ENCODE data around the gene SH3RF3.
"Not testable (repeated sequence)": the region's sequence is repeated elsewhere in the genome, so short reads cannot be mapped to it uniquely, and the experiment has no call there.

The SH3RF3 gene

DNA sequence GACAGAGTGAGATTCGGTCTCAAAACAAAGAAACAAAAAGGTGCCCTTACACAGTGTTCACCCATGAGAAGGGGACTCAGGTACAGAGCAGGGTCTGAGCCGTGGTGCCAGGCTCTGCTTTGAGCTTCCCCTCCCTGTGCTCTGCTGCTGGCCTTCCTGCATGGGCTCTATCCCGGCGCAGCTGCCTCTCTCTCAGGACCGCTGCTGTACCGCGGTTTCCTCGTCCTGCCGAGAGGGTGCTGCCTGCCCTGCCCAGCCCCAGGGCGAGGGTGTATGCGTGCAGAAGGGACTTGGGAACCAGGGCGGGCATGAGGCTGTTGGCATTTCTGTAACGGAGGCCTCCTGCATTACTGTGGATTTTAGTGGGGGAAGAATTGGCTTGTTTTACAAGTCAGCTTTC lies 30.1 kb downstream of the SH3RF3 start:
- DNase-seq: no peak

GRCh38 chr2:109160714-109161440 lies 31.9 kb downstream of the SH3RF3 start:
- DNase-seq: no peak

DNA sequence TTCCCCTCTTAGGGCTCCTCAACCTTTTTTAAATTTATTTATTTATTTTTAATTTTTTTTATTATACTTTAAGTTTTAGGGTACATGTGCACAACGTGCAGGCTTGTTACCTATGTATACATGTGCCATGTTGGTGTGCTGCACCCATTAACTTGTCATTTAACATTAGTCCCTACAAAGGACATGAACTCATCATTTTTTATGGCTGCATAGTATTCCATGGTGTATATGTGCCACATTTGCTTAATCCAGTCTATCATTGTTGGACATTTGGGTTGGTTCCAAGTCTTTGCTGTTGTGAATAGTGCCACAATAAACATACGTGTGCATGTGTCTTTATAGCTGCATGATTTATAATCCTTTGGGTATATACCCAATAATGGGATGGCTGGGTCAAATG lies 33.4 kb downstream of the SH3RF3 start:
- not testable (repeated sequence) for DNase-seq

DNA sequence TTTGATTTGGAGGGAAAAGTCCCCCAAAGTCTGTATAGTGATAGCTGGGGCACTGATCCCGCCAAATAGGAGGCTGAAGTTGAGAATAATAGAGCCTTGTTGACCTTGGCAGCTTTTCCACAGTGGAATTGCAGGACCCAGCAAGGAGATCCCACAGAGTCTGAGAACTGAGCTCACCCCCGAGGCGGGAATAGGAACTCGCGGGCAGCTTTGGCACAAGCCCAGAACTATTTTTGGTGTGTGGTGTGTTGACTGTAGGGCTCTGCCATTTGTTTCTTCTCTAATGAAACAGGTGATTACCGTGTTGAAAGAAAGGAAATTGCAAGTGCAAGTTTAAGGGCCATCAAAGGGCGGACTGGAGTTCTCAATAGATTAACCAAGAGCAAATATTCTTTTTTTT lies 34.0 kb downstream of the SH3RF3 start:
- no peak for DNase-seq

DNA sequence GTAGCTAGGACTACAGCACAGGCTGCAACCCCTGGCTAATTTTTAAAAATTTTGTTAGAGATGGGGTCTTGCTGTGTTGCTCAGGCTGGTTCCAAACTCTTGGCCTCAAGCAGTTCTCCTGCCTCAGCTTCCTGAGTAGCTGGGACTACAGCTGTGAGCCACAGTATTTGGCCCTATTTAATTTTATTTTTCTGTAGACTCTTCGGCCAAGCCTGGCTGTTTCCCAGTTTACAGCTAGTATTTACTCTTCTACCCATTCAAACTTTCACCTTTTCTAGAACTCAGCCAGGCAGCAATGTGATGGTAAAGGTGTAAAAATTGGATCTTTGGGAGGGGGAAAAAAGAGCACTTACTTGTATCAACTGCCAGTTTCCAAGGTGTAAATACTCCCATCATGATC lies 35.3 kb downstream of the SH3RF3 start:
- DNase-seq: no peak

GRCh38 chr2:109164739-109165221 lies 35.8 kb downstream of the SH3RF3 start:
- DNase-seq: no peak

DNA sequence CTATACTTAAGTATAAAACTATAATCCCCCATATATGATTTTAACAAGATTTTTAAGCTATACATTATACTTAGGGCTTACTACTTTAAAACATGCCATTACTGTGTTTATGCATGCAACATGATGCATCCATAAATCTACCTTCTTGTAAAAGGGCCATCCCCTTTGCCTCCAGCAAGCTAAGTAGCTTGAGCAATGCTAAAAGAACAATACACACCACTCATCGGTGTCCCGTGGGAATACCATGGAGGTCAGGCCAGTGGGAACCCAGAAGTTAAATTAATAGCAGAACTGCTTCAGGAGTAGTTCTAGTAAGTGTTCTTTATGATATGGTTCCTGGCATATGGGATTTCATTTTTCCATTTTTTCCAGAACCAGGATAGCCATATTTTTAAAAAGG lies 37.8 kb downstream of the SH3RF3 start:
- DNase-seq: no peak

DNA sequence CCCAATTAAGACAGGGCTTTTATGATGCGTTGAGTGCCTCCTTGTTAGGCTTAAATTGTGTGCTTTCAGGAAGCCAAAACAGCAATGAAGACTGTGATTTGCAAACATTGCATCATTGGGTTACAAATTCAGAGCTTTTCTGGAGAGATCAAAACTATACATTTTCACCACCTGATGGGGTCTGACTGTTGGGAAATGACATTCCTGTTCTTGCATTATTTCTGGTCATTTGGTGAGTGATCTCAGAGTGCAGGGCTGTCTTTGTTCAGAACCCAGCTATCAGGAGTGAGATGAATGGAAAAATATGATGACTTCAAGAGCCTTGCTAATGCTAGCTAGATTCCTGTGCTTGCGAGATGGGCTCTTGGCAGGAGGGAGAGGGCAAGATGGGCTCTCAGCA lies 39.1 kb downstream of the SH3RF3 start:
- no peak for DNase-seq

- no peak for DNase-seq
Measured at GRCh38 chr2:109168716-109169115, 39.7 kb downstream of the SH3RF3 start.

DNA sequence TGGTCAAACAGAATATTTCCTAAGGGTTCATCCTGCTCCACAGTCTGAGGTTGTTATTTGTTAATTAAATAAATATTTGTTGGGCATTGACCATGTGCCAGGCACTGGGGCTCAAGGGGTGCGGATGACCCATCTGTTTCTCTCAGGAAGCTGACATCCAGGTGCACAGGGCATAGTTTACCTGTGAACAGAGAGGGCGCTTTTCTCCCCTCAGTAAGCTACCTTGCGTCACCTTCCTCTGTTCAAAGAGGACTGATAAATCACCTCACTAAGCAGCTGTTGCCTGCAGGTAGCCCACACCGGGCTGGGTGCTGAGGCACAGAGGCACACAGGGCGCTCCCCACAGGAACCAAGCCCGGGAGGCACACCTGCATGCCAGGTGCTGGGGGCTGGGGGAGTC lies 41.6 kb downstream of the SH3RF3 start:
- DNase-seq: no peak

DNA sequence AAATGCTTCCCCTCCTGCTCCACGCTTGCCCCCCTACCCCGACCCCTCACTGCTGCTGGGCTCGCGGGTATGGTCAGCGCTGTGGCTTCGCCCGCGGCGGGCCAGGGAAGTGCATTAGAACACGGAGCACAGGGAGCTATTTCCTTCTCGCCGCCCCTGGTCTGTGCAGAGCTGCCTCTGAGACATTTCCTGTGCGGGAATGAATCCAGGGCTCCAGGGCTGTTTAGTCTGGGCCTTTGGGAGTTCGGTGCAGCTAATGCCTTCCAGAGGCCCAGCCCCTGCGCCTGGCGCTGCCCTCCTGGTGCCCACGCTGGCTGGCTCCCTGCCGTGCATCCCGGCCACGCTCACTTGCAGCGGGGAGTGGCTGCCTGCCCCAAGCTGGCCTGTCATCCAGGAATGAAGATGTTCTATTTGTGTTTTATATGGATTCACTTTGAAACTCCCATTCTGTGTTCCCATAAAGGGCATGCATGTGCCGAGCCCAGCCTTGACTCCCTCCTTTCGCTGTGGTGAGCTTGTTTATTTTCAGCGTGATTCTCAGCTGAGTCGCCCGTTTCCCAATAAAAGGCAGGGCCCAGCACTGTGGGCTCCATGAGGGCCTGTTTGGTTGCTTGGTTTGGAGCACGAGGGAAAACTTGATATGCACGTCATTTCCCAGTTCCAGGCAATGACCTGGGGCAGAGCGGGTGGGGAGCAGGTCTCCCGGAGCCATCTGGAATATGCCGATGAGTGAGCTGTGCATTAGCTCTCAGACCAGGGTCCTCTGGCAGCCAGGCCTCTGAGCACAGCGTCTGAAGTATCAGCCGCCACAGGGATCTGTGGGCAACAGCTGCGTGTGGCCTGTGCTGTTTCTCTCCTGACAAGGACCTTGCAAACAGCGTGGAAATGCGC lies 42.7 kb downstream of the SH3RF3 start:
- DNase-seq: no peak

DNA sequence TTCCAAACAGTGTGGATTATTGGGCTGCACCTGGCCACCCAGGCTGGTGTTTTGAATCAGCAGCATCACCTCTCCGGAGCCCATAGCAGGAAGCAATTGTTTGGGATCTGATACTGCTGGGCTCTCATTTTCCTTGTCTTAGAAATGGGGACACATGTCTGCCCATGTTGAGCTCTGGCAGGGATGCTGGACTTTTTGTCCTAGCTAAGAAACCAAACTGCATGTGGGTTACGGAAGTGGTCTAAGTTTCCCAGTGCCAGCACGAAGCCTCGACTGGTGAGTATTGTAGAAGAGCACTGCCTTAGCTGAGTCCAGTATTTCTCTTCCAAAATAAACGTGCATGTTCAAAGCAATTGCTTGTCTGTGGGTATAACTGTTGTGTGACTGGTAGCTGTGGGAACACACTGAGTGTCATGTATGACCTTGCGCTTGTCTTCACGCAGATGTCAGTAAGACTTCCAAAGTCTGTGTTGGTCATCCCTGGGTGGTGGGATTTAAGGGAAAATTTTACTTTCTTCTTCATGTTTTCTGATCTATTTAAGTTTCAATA lies 43.6 kb downstream of the SH3RF3 start:
- no peak for DNase-seq

DNA sequence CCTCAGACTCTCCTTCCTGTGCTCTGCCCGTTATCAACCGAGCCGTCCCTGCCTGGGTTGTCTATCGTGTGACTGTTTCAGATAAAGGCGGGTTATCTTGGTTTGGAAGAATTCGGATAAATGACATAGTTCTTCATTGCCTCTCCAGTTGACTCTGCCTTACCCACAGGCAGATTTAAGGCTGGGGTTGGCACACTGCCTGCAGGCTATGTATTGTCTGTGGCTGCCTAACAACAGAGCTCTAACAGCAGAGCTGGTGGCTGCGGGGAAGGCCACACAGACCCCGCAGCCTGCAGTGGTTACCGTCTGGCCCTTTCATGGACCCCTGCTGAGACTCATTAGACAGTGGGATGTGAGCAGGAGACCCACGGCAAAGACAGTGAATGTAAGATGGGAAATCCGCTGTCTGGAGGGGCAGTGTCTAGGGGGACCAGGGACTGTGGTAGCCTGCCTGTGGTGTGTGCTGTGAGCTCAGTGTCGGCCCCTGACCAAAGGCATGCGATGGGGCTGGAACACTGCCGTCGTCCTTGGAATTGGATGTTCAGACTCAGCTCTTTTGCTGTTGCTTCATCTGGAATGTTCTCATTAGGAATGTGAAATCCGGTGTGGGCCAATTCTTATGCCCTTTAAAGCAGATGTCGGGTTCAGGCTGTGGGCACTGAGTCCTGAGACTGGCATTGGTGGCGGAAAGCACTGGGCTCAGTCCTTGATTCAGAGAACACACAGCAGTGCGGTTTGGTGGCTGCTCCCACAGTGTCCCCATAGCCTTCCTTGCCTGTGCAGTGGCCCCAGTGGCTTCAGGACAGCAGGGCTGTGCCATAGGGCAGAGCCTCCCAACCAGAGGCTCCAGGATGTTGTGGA lies 44.5 kb downstream of the SH3RF3 start:
- DNase-seq: no peak

DNA sequence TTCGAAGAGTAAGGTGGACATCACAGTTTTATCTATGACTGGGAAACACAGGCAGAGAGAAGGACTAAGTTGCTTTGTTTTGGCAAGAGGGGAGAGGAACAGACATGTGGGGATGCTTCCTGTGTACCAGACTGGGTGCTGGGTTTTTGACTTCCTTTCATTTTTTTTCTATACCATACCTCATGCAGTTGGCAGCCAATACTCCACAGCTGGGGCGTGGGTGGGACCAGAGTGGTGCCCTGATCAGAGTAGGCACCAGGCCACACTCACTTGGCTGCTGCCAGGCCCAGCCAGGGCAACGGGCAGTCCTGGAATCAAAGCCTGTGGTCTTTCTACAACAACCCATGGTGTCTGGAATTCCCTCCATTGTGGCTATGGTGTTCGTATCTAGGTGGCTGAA lies 45.2 kb downstream of the SH3RF3 start:
- no peak for DNase-seq

DNA sequence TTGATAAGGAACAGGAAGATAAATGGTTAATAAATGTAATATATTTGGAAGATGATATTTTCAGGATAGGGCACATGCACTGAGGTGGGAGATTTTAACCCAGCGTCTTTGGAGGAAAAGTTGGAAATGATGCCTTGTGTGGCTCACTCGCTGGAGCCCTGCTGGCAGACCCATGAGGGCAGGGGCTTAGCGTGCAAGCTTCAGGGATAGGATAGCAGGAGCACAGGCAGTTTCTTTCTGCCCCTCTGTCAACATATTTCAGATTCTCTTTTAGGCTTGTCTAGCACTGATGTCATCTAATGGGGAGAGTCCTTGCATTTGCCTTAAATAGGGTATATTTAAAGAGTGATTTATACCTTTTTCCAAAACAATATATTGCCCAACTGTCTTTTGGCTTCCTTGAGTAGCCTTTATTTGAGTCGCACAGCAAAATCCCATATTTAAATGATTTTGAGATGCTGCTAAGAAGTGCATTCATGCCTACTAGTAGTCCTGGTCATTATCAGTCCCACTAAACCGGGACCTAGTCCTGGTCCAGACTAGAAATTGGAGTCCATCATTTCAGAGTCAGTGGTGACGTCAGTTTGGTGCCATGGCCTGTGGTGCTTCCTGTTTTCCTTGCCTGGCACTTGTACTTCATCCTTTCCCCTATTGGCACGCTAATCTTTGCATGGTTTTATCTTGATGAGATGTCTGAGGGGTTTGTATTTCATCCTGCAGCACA lies 45.8 kb downstream of the SH3RF3 start:
- no peak for DNase-seq

DNA sequence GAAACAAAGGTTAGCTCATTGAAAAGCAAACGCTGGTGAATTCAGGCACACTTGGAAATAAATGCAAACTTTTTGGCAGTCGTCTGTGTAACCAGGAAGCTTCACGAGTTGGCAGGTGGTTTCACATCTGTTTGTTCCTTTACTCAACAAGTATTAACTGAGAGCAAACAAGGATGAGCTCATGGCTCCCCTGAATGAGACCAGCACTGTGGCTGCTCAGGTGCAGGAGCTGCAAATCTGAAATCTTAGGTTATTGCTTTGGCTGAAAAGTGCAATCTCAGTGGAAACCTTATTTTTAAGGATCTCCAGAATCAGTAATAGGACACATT lies 46.3 kb downstream of the SH3RF3 start:
- DNase-seq: no peak

DNA sequence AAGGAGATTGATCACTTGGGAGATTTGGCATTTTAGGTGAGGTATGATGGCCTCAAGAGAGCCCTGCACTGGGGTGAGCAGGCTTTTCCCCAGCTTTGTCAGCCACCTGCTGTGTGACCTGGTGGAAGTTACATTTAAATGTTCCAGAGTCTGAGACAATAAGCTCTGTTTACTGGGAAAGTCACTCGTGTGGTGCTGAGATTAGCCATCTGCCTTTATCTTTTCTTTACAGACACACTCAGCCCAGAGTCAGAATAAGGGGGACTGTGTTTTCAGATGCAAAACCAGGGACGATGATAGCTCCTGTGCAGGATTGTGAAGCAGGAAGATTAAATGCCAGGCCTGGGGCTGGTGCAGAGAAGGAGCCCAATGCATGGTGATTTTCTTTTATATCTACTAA lies 47.9 kb downstream of the SH3RF3 start:
- no peak for DNase-seq

GRCh38 chr2:109177635-109178034 lies 48.6 kb downstream of the SH3RF3 start:
- no peak for DNase-seq

- DNase-seq: no peak
Measured at GRCh38 chr2:109178968-109179367, 50.0 kb downstream of the SH3RF3 start.

- no peak for DNase-seq
Measured at GRCh38 chr2:109180786-109181185, 51.8 kb downstream of the SH3RF3 start.

DNA sequence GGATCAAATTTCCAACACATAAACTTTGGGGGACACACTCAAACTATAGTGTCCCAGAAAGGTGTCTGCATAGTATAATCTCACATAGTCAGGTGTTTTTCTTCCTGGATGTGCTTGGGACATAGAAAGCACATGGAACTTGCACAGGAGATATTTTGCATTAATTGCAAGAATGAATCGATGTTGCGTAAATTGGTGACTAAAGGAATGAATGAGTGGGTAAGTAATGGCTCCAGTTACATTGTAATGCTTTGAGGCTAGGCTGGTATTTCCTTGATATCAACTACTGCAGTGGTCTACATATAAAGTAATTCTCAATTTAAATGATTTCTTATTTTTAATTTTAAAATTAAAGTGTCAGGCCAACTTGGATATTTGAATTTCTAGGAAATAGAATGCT lies 53.4 kb downstream of the SH3RF3 start:
- no peak for DNase-seq

DNA sequence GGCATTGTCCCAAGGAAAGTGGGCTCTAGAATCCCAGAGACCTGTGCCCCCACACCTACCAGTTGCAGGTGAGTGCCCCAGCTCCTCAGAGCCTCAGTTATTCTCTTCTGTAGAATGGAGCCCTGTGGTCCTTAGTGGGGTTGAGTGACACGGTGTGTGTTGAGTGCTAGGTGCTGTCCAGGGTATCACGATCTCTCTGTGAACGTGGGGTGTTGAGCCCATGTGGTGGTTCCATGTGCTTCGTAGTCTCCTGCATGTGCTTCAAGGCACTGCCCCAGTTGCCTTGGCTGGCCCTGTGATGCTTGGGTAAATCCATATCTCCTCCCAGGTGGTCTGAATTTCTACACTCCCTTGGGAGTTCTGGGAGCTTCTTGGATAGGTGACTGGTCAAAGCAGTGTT lies 54.9 kb downstream of the SH3RF3 start:
- no peak for DNase-seq

All from right kidney (tissue), 1 donor.